SK-MEL-5 (cell line): ENCODE results near the gene FASTKD1. TPM values are rescaled to one million over a fixed set of nuclear protein-coding genes. Genes with fewer than 3 reads are reported as not detected.

Experiments
- total RNA-seq: library from RNA; depleted of rRNA; stranded (reverse); fragments of >200 nt; shearing (Covaris generic); gene quantifications from 2 replicates; pipeline ENCODE4 v1.2.3, GENCODE V29; 2014; rRNA removed

The FASTKD1 gene
- total RNA-seq, 1 experiment from 2014 or later = 55.7 TPM

Other genes with a start within 250 kb of the FASTKD1 start
- gene LRP2, start 211.3 kb downstream of the FASTKD1 start, total RNA-seq = 9.2 and 15.6 TPM in 2 replicates
- 16.7 and 19.2 TPM in 2 replicates for gene BBS5, start 94.4 kb downstream of the FASTKD1 start, total RNA-seq
- gene KLHL41, start 64.2 kb downstream of the FASTKD1 start, total RNA-seq = 0.98 and 1.3 TPM in 2 replicates
- gene PPIG, start 10.5 kb upstream of the FASTKD1 start, total RNA-seq = 25.7 and 26.0 TPM in 2 replicates
- gene CFAP210, start 120.5 kb upstream of the FASTKD1 start, total RNA-seq = not detected in 2 replicates
- gene PHOSPHO2, start 120.6 kb upstream of the FASTKD1 start, total RNA-seq = 1.2 and 3.3 TPM in 2 replicates
- gene KLHL23, start 160.0 kb upstream of the FASTKD1 start, total RNA-seq = 12.4 and 20.0 TPM in 2 replicates
- gene SSB, start 225.0 kb upstream of the FASTKD1 start, total RNA-seq = 118 and 122 TPM in 2 replicates